Astrocyte (in vitro differentiated cells and primary cell): ENCODE results near the gene EGLN3. TPM values are rescaled to one million over a fixed set of nuclear protein-coding genes. Genes with fewer than 3 reads are reported as not detected.

Experiments
- DNase-seq: peaks from one replicate; pipeline ENCODE4 v3.0.0-alpha.2; 2010; ENCODE audit warnings: low read depth
- FAIRE-seq: peaks from 2 replicates; lab custom pipeline; 2011; peaks lifted over from hg19 to GRCh38; lab: Jason Lieb, UNC
- H2AFZ ChIP-seq: 2 replicates; pipeline ENCODE4 v1.6.0; 2012; ENCODE audit warnings: low read depth, low read length, inconsistent platforms
- H3K27ac ChIP-seq: 2 replicates; pipeline ENCODE4 v1.5.1; 2011; ENCODE audit warnings: low read depth, low read length, inconsistent platforms
- H3K27me3 ChIP-seq: 2 replicates; pipeline ENCODE4 v1.6.0; 2011; ENCODE audit warnings: low read length, inconsistent platforms; ENCODE audit not compliant: insufficient read depth
- H3K36me3 ChIP-seq: 2 replicates; pipeline ENCODE4 v1.5.1; 2011; ENCODE audit warnings: low read length, inconsistent platforms; ENCODE audit not compliant: insufficient read depth
- H3K4me1 ChIP-seq: 2 replicates; pipeline ENCODE4 v1.5.1; 2011; ENCODE audit warnings: low read length, inconsistent platforms; ENCODE audit not compliant: insufficient read depth
- H3K4me2 ChIP-seq: 2 replicates; pipeline ENCODE4 v1.6.0; 2012; ENCODE audit warnings: low read length, inconsistent platforms
- H3K4me3 ChIP-seq: 2 replicates; pipeline ENCODE4 v1.5.1; 2011; ENCODE audit warnings: low read depth, mild to moderate bottlenecking, low read length, inconsistent platforms; ENCODE audit not compliant: insufficient read depth
- H3K79me2 ChIP-seq: 2 replicates; pipeline ENCODE4 v1.6.0; 2012; ENCODE audit warnings: mild to moderate bottlenecking, low read length, inconsistent platforms; ENCODE audit not compliant: insufficient read depth
- H3K9ac ChIP-seq: 2 replicates; pipeline ENCODE4 v1.6.0; 2012; ENCODE audit warnings: mild to moderate bottlenecking, low read length, inconsistent platforms
- H3K9me3 ChIP-seq: 2 replicates; pipeline ENCODE4 v1.5.1; 2012; ENCODE audit warnings: low read depth, mild to moderate bottlenecking, low read length, inconsistent platforms; ENCODE audit not compliant: insufficient read depth
- H4K20me1 ChIP-seq: 2 replicates; pipeline ENCODE4 v1.6.0; 2012; ENCODE audit warnings: low read length, inconsistent platforms; ENCODE audit not compliant: insufficient read depth
- H3K27ac Mint-ChIP-seq: one replicate; pipeline ENCODE4 v1.8.0; 2021; ENCODE audit warnings: mild to moderate bottlenecking, mixed read lengths; ENCODE audit not compliant: unreplicated experiment
- H3K27me3 Mint-ChIP-seq: one replicate; pipeline ENCODE4 v1.8.0; 2021; ENCODE audit warnings: low read depth, mixed read lengths; ENCODE audit not compliant: unreplicated experiment
- H3K36me3 Mint-ChIP-seq: one replicate; pipeline ENCODE4 v1.8.0; 2021; ENCODE audit warnings: low read depth, mixed read lengths; ENCODE audit not compliant: unreplicated experiment
- H3K4me1 Mint-ChIP-seq: one replicate; pipeline ENCODE4 v1.8.0; 2021; ENCODE audit warnings: low read depth, mixed read lengths; ENCODE audit not compliant: unreplicated experiment
- H3K4me3 Mint-ChIP-seq: one replicate; pipeline ENCODE4 v1.8.0; 2021; ENCODE audit warnings: mild to moderate bottlenecking, moderate library complexity, mixed read lengths; ENCODE audit not compliant: unreplicated experiment
- H3K9me3 Mint-ChIP-seq: one replicate; pipeline ENCODE4 v1.8.0; 2021; ENCODE audit warnings: mild to moderate bottlenecking, mixed read lengths; ENCODE audit not compliant: unreplicated experiment
- EZH2 ChIP-seq: IDR thresholded peaks from 2 replicates; pipeline ENCODE4 v1.6.1; 2012; ENCODE audit warnings: mild to moderate bottlenecking, low read length, inconsistent platforms; ENCODE audit not compliant: insufficient read depth
- total RNA-seq: library from RNA; stranded (reverse); gene quantifications from 2 replicates; pipeline ENCODE4 v1.2.1, GENCODE V29; 2021
- TF ChIP-seq, protein P1 (sequence below): IDR thresholded peaks from 2 replicates; pipeline ENCODE4 v1.5.1; 2011; ENCODE audit warnings: low read depth, mild to moderate bottlenecking, inconsistent platforms, low read length, moderate library complexity; ENCODE audit not compliant: insufficient read depth

The EGLN3 gene
- total RNA-seq, 1 donor from 2014 or later = 13.3 TPM

GRCh38 chr14:33904609-33905008 is 46.3 kb downstream of the EGLN3 start:
- Histone ChIP-seq H3K9ac (no peak overlapping the region), H3K27ac (no peak overlapping the region), H3K36me3 (no peaks in the 10 kb centered on the region), H4K20me1 (no peaks in the 10 kb centered on the region), H3K27me3 (no peaks in the 10 kb centered on the region), H3K9me3 (no peaks in the 10 kb centered on the region), H3K79me2 (no peaks in the 10 kb centered on the region), H3K4me2 (no peak overlapping the region), H2AFZ (no peak overlapping the region), H3K4me3 (no peak overlapping the region), H3K4me1 (no peaks in the 10 kb centered on the region)
- no peaks in the 10 kb centered on the region for H3K27me3 Mint-ChIP-seq
- H3K4me1 Mint-ChIP-seq = no peaks in the 10 kb centered on the region
- no peak overlapping the region for H3K4me3 Mint-ChIP-seq
- no peaks in the 10 kb centered on the region for H3K36me3 Mint-ChIP-seq
- DNase-seq = no peak
- H3K9me3 Mint-ChIP-seq = no peaks in the 10 kb centered on the region
- TF ChIP-seq EZH2 = no peak
- TF ChIP-seq, protein P1, sequence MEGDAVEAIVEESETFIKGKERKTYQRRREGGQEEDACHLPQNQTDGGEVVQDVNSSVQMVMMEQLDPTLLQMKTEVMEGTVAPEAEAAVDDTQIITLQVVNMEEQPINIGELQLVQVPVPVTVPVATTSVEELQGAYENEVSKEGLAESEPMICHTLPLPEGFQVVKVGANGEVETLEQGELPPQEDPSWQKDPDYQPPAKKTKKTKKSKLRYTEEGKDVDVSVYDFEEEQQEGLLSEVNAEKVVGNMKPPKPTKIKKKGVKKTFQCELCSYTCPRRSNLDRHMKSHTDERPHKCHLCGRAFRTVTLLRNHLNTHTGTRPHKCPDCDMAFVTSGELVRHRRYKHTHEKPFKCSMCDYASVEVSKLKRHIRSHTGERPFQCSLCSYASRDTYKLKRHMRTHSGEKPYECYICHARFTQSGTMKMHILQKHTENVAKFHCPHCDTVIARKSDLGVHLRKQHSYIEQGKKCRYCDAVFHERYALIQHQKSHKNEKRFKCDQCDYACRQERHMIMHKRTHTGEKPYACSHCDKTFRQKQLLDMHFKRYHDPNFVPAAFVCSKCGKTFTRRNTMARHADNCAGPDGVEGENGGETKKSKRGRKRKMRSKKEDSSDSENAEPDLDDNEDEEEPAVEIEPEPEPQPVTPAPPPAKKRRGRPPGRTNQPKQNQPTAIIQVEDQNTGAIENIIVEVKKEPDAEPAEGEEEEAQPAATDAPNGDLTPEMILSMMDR = no peak
- FAIRE-seq = no peak
- no peak overlapping the region for H3K27ac Mint-ChIP-seq

- no peak overlapping the region for H3K4me3 ChIP-seq
- no peaks in the 10 kb centered on the region for H3K27me3 Mint-ChIP-seq
- no peak overlapping the region for H3K27ac ChIP-seq
- no peaks in the 10 kb centered on the region for H4K20me1 ChIP-seq
- no peak overlapping the region for H3K27ac Mint-ChIP-seq
- H3K27me3 ChIP-seq = no peaks in the 10 kb centered on the region
- no peaks in the 10 kb centered on the region for H3K79me2 ChIP-seq
- no peak overlapping the region for H3K4me3 Mint-ChIP-seq
- DNase-seq (no peak), FAIRE-seq (no peak)
- TF ChIP-seq, protein P1 = no peak
- no peak for TF ChIP-seq EZH2
- H3K9me3 Mint-ChIP-seq = no peaks in the 10 kb centered on the region
- H3K36me3 ChIP-seq = no peaks in the 10 kb centered on the region
- H3K9ac ChIP-seq = no peak overlapping the region
- no peaks in the 10 kb centered on the region for H3K36me3 Mint-ChIP-seq
- no peaks in the 10 kb centered on the region for H3K4me1 ChIP-seq
- H3K4me2 ChIP-seq = no peak overlapping the region
- no peaks in the 10 kb centered on the region for H3K9me3 ChIP-seq
- H2AFZ ChIP-seq = no peak overlapping the region
- H3K4me1 Mint-ChIP-seq = no peaks in the 10 kb centered on the region
These were observed 47.5 kb downstream of the EGLN3 start for GRCh38 chr14:33903369-33903768.

DNA sequence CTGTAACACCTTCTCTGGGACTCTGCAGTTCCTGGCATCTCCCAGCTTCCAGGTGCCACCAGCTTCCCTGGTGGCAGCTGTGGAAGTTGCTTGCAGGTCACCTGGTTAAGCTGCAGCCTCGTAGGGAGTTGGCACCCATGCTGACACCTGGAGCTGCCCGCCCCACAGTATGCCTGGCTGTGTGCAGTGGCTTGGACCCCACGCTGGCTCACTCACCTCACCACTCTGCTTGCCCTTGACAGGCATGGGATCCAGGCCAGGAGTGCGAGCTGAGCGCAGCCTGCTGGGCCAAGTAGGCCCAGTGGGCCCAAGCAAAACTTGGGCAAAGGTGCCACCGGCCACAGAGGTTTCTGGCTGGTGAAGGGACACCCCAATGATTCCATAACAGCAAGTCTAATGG is 48.5 kb downstream of the EGLN3 start:
- H3K36me3 Mint-ChIP-seq = no peaks in the 10 kb centered on the region
- Histone ChIP-seq H2AFZ (no peak overlapping the region), H4K20me1 (no peaks in the 10 kb centered on the region), H3K79me2 (no peaks in the 10 kb centered on the region), H3K27ac (no peak overlapping the region), H3K27me3 (no peaks in the 10 kb centered on the region), H3K9ac (no peak overlapping the region), H3K4me1 (no peaks in the 10 kb centered on the region), H3K36me3 (no peaks in the 10 kb centered on the region), H3K9me3 (no peaks in the 10 kb centered on the region), H3K4me3 (no peak overlapping the region), H3K4me2 (no peak overlapping the region)
- no peaks in the 10 kb centered on the region for H3K9me3 Mint-ChIP-seq
- H3K27ac Mint-ChIP-seq = no peak overlapping the region
- FAIRE-seq = no peak
- no peaks in the 10 kb centered on the region for H3K4me1 Mint-ChIP-seq
- no peak for DNase-seq
- H3K27me3 Mint-ChIP-seq = peaks cover 2% of the 10 kb centered on the region
- TF ChIP-seq, protein P1 = no peak
- no peak overlapping the region for H3K4me3 Mint-ChIP-seq
